GM10847 (cell line): ENCODE measurements around the gene NEGR1.

ENCODE experiments used
- POLR2A ChIP-seq: IDR thresholded peaks from 2 replicates; pipeline ENCODE4 v1.6.1; 2011; ENCODE audit not compliant: insufficient read length; ENCODE audit errors: extremely low read depth

The NEGR1 gene

DNA sequence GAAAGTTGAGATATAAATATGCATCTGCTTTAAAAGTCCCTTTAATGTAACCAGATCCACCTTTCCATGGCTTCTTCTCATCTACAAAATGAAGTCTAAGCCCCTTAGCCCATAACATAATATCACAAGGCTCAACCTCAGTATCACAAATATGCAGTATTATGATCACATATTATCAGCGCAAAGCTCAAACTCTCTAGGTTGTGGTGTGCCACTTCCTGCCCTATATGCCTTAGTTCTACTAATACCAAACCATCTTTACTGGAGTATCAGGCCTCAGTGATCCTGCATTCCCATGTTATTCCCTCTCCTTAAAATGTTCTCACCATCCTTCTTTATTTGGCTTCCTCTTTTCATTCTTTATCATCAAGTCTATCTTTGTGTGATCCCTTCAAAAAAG lies 301.8 kb downstream of the NEGR1 start:
- TF ChIP-seq POLR2A = no peak

DNA sequence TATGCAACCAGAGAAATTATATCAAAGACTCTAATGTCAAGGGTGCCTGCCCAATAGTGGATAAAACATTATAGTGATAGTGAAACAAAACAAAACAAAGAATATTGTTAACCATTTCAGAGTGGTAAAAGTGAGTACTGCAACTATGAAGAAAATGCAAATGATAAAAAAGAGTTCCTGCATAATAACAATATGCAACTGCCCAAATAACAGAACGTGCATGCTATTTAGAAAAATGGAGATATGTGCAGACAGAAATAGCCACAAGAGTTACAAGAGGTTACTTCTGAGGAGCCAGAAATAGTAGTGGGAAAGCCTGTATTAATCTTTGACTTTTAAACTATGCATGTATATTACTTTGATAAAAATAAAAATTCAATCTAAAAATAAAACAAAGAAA lies 302.5 kb downstream of the NEGR1 start:
- TF ChIP-seq POLR2A = no peak

DNA sequence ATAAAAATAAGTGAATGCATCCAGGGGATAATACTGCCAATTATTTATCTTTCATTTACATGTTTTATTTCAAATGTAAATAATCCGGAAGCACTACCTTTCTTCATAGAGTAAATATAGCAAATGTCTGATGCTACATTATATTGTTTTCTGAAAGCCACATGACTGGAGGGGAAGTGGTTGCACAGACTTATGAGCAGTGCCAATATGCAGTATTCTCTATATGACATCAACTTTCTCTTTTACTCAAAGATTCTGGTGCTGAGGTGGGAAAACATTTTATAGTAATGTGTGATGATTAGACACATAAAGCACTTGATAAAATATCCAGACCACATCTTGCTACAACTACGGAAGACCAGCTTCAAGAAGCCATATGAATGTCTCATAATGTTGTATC lies 314.7 kb downstream of the NEGR1 start:
- TF ChIP-seq POLR2A = no peak

DNA sequence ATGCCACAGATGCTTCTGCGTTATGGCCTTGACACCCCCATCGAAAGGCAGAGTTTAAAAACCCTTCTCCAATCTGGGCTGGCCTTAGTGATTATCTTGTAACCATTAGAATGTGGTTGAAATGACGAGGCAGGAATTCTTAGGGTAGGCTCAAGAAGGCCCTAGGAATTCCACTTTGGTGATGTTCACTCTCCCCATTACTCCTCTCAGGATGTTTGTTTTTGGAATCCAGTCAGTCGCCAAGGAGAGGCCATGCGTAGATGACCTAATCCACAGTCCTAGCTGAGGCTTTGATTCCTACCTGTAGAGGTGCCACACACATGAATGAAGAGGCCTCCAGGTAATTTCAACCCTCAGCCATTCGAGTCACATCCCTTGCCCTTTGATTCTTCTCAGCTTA lies 318.2 kb downstream of the NEGR1 start:
- TF ChIP-seq POLR2A = no peak

DNA sequence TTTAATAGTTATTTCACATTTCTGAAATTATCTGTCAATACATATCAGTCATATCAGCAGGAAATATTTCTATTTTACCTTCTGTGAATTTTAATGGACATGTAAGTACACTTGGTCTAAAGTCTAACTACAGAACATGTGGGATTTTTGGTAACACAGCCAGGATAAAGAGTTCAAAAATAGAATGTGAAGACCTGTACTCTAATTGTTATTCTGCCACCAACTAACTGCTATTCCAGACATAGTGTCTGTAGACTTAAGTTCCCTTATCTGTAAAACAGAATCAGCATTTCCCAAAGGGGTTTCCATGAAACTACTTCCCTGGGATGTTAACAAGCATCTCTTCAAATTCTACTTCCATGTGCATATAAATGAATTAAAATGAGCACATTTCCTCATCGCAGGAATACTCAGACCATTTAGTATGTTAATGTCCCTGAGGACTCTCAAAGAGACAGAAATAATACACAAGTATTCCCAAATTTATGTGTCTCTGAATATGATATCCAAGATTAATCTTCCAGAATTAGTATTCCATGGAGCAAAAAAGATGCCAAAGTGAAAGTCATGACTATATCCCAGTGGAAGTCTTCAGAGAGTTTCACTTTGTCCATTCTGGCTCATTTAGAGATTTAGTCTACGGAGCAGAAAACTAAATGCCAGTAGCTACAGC lies 325.6 kb downstream of the NEGR1 start:
- TF ChIP-seq POLR2A = no peak

DNA sequence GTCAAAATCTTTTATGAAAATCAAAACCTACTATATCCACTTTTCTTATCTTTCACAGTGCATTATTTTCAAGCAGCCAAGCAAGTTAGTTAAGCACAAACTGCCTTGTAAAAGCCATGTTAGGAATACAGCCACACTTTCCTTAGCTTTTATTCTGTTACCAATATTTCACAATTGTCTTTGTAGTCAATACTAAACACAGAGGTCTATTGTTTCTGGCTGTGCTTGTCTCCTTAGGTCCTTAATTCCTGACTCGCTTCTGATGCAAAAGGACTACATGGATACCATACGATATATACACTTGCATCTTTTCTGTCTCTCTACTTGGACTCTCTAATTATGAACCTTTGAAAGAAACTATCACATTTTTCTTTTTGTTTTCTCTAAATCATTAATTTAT lies 331.8 kb downstream of the NEGR1 start:
- no peak for TF ChIP-seq POLR2A

DNA sequence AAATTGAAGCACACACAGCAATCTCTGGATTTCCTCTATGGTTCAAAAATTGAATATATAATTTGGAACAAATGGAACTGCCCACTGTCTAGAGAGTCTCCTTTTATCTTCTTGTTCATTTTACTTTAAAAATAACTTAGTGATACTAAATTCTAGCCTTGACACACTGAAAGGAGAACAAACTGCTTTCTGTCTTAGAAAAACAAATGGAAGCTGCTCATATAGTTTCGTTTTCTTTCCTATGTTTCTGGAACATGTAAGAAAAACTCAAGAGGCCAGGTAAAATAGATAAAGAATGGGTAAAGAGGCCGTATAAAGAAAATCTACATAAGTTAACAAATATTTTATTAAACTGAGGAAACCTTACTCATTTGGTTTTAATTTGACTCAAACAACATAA lies 332.7 kb downstream of the NEGR1 start:
- no peak for TF ChIP-seq POLR2A

DNA sequence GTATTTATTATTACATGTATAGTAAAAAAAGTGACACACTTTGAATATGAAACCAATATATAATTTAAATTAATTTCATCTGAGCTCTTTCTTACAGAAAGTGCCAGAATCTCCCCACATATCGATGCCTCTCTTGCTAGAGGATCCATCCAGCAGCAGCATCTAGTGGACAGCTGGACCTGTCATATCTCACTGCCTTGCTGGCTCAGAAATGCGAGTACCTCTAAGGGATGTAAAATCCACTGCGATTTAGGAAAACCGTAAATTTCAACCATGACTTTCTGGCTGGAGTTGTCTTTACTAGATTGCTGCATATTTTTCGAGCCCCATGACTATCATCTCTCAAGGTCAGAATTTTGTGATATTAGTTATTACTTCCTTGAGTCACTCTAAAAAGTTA lies 333.8 kb downstream of the NEGR1 start:
- TF ChIP-seq POLR2A = no peak

DNA sequence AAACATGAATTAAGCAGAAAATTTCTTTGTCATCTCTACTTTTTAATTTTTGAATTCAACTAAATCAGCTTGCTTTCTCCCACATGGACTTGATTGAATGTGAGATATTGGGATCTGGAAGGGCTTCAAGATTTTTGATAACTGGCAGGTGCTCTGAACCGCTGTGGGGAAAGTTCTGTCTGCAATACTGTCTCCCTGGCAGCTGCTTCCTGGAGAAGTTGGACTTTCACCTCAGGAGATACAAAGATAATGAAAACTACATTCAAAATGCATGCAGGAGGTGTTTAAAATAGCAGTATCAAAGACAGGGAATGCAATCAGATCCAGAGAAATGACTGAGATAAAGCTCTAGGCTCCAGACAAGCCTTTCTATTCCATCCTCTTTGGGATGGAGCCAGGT lies 338.3 kb downstream of the NEGR1 start:
- TF ChIP-seq POLR2A = no peak

DNA sequence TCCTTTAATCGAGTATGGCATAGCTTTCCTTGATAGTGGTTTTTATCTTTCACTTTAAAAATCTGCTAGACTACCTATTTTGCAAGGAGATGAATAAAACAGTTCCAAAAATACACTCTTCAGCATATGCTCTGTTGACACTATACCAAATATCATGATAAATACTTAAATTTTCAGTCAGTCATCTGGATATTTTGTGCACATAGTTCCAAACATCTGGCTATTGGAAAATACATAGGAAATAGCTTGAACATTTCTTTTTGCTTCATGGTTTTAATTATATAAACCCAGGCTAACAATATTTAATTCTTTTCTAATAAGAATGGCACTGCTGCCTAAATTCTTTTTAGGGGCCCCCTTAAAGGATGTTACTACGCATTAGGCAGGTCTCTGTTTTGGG lies 342.1 kb downstream of the NEGR1 start:
- TF ChIP-seq POLR2A = no peak

DNA sequence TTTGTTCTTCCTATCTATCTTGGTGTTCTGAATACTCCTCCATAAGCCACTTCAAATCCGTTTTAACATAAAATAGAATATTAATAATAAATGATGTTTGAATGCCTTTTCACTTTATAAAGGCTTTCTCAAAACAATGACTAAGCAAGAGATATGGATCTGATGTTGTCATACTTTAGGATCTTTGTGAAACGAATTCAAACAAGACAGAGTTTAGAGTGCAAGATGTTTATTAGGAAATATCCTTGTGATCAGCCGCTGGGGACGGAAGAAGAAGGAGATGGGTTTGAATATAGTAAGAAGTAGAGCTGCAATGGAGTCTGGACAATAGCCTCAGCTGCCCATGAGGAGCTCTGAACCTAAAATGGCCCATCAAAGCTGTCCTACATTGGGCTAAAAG lies 351.8 kb downstream of the NEGR1 start:
- TF ChIP-seq POLR2A = no peak

DNA sequence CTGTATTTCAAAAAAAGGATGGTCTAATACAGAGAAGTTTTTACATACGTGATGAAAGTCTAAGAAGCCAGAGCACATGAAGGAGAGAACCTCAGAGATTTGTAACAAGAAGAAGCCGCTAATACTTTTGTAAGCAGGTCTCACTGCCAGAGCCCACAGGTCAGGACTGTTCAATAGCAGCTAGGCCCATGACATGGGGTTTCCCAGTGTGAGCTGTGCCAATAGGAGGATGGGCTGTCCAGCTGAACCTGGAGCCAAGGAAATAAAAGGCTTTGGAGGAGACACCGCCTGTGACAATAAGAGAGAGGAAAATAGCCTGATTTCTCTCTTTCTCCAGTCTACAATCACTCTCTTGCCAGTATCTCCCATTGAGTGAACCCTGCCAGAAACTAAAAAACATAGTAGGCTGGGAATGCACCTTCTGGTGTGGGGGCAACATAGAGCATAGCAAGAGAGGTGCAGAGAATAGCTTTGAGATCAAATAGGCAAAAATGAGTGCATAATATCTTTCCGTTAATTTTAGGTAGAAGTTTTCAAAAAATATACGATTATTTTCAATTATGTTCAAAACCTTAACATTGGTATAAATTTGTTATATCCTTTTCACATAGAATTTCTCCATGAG lies 360.3 kb downstream of the NEGR1 start:
- no peak for TF ChIP-seq POLR2A

DNA sequence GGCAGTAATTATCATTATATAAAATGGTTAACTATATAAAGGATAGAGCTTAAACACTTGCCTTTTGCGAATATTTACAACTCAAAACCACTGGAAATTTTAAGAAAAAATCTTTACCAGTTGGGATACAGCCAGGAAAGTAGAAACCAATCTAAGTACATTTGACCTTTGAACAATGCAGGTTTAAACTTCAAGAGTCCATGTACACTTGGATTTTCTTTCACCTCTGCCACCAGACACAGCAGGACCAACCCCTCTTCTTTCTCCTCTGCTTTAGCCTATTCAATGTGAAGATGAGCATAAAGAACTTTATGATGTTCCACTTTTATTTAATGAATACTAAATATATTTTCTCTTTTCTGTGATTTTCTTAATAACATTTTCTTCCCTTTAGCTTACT lies 361.1 kb downstream of the NEGR1 start:
- TF ChIP-seq POLR2A = no peak

DNA sequence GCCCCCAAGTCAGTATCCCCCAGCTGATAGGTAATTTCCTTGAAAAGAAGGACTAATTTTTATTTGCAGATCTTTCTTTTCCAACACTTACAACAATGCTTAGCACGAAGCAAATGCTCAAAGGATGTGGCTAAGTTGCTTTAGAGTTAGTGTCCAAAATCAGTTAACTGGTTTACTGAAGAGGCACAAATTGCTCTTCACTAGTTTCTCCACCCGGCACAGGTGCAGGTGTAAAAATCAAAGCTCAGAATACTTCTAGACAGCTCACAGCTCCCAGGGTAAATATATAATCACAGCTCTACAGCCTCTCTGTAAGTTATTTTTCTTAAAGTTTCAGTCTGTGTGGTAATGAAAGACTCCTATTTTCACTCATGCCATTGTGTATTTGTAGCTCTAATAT lies 361.8 kb downstream of the NEGR1 start:
- TF ChIP-seq POLR2A = no peak

DNA sequence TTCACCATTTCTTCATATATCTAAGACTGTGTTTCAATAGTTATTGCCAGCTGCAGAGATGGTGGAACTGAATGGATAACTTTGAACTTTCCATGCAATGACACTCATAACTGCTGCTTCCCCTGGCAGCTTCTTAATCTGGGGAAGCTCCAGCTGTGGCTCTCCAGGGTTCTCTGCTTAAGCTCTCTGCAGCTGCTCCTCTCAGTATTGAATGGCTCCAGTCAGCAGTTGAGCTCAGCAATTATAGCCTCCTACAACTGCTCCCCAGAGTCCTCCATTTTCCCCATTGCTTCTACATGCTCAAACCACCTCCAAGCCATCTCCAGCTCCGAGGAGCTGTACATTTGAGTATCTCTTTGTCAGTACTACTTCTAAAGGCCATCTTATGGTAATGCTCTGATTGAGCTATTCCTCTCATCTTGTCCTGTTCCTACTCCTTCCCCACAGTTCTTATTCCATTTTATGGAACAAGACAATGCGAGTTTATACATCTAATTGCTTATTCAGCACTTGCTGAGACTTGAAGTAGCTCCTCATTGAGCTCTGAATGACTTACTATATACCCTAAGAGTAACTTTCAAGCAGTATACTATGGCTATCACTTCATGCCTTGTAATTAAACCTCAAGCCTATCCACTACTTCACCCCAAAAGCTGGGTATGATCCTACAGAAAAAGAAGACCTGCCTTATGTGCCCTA lies 362.4 kb downstream of the NEGR1 start:
- no peak for TF ChIP-seq POLR2A

DNA sequence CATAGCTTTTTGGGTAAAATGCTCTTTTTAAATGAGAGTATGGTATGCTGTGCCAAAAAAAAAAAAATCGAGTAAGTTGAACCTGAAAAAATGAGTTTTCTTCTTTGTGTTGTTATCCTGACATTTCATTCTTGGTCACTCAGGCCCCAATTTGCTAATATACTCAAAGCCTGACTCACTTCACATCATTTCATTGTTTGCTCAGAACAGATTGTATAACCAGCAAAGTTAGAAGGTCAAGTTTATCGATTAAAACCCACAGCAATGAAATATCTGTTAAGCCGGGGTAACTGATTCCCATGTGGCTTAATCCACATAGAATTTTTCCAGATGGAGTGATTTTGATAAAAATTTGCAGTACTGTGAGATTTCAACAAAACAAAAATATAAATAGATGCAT lies 363.7 kb downstream of the NEGR1 start:
- no peak for TF ChIP-seq POLR2A
